GM06990 (cell line): ENCODE results near the gene CBLN3.
"Not testable (repeated sequence)": the region's sequence is repeated elsewhere in the genome, so short reads cannot be mapped to it uniquely, and the experiment has no call there.

Experiments
- DNase-seq: peaks from one replicate; pipeline ENCODE4 v3.0.0-alpha.2; 2011; ENCODE audit not compliant: insufficient read length; ENCODE audit errors: extremely low read depth
- H3K27me3 ChIP-seq: replicated peaks from 2 replicates; pipeline ENCODE4 v1.6.0; 2011; ENCODE audit warnings: low read length; ENCODE audit not compliant: control insufficient read depth, insufficient read depth
- H3K36me3 ChIP-seq: 2 replicates; pipeline ENCODE4 v1.5.1; 2011; ENCODE audit warnings: low read length; ENCODE audit not compliant: control insufficient read depth, insufficient read depth
- H3K4me3 ChIP-seq: replicated peaks from 2 replicates; pipeline ENCODE4 v1.5.1; 2011; ENCODE audit warnings: low read depth, mild to moderate bottlenecking, control low read depth, low read length
- TF ChIP-seq, protein P1 (sequence below): IDR thresholded peaks from 2 replicates; pipeline ENCODE4 v1.5.1; 2011; ENCODE audit warnings: low read length, control low read depth, mild to moderate bottlenecking, inconsistent platforms; ENCODE audit not compliant: insufficient read depth, poor library complexity, severe bottlenecking

CBLN3 gene

DNA sequence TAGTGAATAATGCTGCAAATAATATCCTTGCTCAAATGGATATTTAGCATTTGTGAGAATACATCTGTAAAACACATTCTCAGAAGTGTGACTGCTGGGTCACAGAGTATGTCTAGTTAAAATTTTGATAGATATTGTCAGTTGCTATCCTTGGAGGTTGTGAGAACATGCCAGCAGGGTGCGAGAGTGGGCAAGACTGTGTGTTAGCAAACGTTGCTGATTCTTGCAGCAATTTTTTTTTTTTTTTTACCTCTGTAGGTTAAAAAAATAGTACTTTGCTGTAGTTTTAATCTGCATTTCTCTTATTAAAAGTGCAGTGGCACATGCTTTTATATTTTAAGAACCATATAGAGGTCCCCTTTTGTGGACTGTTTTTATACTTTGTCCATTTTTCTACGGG is 35.2 kb downstream of the CBLN3 start:
- Histone ChIP-seq H3K36me3 (no peaks in the 10 kb centered on the region), H3K27me3 (no peaks in the 10 kb centered on the region; the same call in none of the 2 replicates), H3K4me3 (no peak overlapping the region)
- no peak for DNase-seq
- TF ChIP-seq, protein P1, sequence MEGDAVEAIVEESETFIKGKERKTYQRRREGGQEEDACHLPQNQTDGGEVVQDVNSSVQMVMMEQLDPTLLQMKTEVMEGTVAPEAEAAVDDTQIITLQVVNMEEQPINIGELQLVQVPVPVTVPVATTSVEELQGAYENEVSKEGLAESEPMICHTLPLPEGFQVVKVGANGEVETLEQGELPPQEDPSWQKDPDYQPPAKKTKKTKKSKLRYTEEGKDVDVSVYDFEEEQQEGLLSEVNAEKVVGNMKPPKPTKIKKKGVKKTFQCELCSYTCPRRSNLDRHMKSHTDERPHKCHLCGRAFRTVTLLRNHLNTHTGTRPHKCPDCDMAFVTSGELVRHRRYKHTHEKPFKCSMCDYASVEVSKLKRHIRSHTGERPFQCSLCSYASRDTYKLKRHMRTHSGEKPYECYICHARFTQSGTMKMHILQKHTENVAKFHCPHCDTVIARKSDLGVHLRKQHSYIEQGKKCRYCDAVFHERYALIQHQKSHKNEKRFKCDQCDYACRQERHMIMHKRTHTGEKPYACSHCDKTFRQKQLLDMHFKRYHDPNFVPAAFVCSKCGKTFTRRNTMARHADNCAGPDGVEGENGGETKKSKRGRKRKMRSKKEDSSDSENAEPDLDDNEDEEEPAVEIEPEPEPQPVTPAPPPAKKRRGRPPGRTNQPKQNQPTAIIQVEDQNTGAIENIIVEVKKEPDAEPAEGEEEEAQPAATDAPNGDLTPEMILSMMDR, result no peak

DNA sequence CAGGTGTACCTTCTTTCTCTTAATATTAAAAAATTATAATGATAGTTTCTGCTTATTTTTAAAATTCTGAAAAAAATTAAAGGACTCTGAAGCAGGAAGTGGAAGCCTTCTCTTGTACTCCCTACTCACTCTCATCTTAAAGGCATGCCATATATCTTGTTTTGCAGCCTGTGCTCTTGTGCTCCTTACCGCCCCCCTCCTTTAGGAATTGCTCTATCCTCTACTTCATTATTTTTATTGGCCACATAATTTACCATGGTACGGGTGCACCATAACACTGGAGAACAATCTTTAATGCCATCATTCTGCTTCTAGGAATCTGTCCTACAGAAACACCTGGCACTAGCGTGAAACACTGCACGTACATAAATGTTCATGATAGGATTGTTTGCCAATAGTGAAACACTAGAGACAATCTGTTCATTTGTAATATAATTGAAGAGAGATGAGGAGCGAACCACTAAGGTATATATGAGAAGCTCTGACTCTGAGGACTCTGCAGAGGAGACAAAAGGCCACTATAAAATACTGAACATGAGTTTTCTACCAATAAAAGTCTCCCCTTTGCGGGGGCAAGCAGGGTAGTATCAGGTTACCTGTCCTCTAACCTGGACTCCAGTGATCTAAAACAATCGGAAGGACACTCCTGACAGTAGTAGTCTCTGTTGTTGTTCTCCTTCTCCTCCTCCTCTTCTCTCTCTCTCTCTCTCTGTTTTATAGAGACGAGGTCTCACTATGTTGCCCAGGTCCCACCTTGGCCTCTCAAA is 37.0 kb downstream of the CBLN3 start:
- no peak for DNase-seq
- no peak overlapping the region for H3K4me3 ChIP-seq
- no peaks in the 10 kb centered on the region; the same call in 1 of the 2 replicates for H3K27me3 ChIP-seq
- TF ChIP-seq, protein P1, result no peak
- H3K36me3 ChIP-seq, result no peaks in the 10 kb centered on the region

DNA sequence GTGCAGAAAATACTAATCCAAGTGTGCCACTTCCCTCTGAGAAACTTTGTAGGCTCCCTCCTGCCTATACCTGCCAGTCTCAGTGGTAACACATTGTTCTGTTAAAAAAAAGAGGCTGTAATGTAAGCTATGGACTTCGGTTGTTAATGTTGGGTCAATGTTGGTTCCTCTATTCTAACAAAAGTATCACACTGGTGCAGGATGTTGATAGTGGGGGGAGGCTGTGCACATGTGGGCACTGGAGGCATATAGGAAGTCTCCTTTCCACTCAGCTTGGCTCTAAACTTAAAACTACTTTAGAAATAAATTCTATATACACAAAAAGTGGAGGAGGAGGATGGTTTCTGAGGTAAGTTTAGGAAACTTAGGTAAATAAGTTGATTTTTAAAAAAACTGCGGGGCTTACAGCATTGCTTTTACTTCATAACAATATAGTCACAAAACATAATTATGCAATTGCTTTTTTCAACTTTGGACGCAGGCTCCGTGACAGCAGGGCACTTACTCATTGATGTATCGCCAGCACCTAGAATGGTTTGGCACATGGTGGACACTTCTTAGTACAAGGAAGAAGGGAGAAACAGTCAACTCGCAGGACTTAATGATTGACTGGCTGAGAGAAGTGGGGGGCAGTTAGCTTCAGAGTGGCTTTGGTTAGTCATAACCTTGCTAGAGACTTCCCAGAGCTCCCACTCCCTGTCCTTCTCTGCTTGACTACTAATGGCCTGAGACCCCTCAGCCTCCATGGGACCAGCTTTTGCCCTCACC is 38.6 kb downstream of the CBLN3 start:
- no peaks in the 10 kb centered on the region; the same call in 1 of the 2 replicates for H3K27me3 ChIP-seq
- no peaks in the 10 kb centered on the region for H3K36me3 ChIP-seq
- no peak for DNase-seq
- no peak overlapping the region for H3K4me3 ChIP-seq
- TF ChIP-seq, protein P1, result no peak

DNA sequence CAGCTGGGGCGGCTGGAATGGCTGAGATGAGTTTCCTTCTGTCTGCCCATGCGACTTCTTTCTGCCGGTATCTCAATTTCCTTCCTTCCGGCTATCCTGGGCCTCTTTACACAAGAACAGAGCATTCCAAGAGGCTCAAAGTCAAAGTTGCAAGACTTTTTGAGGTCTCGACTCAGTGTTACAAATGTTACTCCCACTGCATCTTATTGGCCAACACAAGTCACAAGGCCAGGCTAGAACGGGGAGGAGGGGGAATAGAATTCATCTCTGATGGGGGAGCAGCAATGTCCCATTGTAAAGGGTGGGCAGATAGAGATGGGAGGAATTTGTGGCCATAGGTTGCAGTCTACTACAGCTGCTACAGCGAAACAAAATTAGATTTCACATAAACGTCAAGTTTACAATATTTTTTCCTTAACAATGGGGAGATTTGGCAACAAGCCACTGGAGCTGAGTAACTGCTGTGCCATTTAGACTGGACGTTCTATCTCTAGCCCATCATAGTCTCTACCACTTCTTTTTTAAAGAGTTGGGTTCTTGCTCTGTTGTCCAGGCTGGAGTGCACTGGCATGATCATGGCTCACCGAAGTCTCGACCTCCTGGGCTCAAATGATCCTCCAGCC is 40.1 kb downstream of the CBLN3 start:
- Histone ChIP-seq H3K36me3 (no peaks in the 10 kb centered on the region), H3K4me3 (no peak overlapping the region), H3K27me3 (no peaks in the 10 kb centered on the region; the same call in 1 of the 2 replicates)
- TF ChIP-seq, protein P1, result no peak
- DNase-seq, result no peak

DNA sequence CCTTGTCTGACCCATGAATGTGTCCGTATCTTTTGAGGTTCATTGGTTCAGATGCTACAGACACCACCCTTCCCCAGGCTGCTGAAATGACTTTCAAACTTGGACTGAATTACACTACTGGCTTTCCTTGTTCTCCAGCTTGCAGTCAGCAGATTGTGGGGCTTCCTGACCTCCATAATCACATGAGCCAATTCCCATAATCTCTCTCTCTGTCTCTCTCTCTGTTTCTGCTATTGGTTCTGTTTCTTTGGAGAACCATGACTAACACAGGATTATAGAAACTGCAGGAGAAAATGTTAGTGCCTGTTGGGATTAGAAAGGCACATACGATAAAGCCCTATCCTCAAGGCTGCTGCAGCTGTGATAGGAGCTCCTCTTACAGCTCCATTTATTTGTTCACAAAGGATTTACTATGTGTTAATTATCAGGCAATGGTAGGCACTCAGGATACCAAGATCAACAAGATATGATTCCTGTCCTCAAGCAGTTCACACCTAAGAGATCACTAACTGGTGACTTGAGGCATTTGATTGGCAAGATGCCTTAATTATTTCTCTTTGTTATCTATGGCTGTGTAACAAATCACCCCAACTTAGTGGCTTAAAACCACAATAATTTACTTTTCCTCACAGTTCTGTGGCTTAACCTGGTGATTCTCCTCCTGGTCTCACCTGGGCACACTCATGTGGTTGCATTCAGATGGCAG is 40.8 kb downstream of the CBLN3 start:
- TF ChIP-seq, protein P1, result no peak
- Histone ChIP-seq H3K36me3 (no peaks in the 10 kb centered on the region), H3K4me3 (no peak overlapping the region), H3K27me3 (no peaks in the 10 kb centered on the region; the same call in 1 of the 2 replicates)
- DNase-seq, result no peak

DNA sequence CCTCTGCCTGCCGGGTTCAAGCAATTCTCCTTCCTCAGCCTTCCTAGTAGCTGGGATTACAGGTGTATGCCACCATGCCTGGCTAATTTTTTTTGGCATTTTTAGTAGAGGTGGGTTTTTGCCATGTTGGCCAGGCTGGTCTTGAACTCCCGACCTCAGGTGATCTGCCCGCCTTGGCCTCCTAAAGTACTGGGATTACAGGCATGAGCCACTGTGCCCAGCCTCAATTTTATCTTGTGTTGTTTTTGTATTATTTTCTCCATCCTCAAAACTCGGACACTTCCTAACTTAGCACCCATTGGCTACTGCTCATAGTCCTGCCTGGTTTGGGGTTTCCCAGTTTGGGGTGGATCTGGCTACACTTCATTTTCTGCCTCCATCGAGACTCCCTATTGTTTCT is 41.9 kb downstream of the CBLN3 start:
- DNase-seq, H3K36me3 ChIP-seq, H3K4me3 ChIP-seq, H3K27me3 ChIP-seq: not testable (repeated sequence)
